Sigmoid colon (tissue), 7 donors: ENCODE results near the gene OR1K1. TPM values are rescaled to one million over a fixed set of nuclear protein-coding genes. Genes with fewer than 3 reads are reported as not detected.

ENCODE experiments used
- DNase-seq: peaks from one replicate; pipeline ENCODE4 v3.0.0-alpha.2; 2019
- H3K27ac ChIP-seq, 4 donors: fragments of 200-600 bp; sonication (generic); one replicate each; pipeline ENCODE4 v1.5.1; 2016 to 2019; ENCODE audit warnings: mild to moderate bottlenecking in 1 of 4
- H3K27me3 ChIP-seq, 3 donors: fragments of 200-600 bp; sonication (generic); one replicate each; pipeline ENCODE4 v1.5.1; 2019; ENCODE audit warnings: mild to moderate bottlenecking in 1 of 3
- H3K36me3 ChIP-seq, 4 donors: fragments of 200-600 bp; sonication (generic); one replicate each; pipeline ENCODE4 v1.5.1; 2016 to 2019
- H3K4me1 ChIP-seq, 4 donors: fragments of 200-600 bp; sonication (generic); one replicate each; pipeline ENCODE4 v1.5.1; 2017 to 2019
- H3K4me3 ChIP-seq, 4 donors: fragments of 200-600 bp; sonication (generic); one replicate each; pipeline ENCODE4 v1.5.1; 2017 to 2019; ENCODE audit warnings: mild to moderate bottlenecking in 2 of 4, moderate library complexity in 1 of 4
- H3K9me3 ChIP-seq, 4 donors: fragments of 200-600 bp in 3 of 4; sonication (generic) in 3 of 4; one replicate each; pipeline versions ENCODE4 v1.5.1 to v1.6.1; 2013 to 2019
- EP300 ChIP-seq, 4 donors: sonication (generic); formaldehyde crosslinking; IDR thresholded peaks; one replicate each; pipeline ENCODE4 v1.6.1; 2017; ENCODE audit warnings: antibody characterized with exemption in 4 of 4
- POLR2A ChIP-seq, 2 donors: fragments of 450-650 bp; IDR thresholded peaks; one replicate each; pipeline ENCODE4 v1.6.1; 2016; ENCODE audit warnings: antibody characterized with exemption in 2 of 2, mild to moderate bottlenecking in 2 of 2, moderate library complexity in 2 of 2
- POLR2AphosphoS5 ChIP-seq, 4 donors: sonication (generic); formaldehyde crosslinking; IDR thresholded peaks; one replicate each; pipeline ENCODE4 v1.6.1; 2017; ENCODE audit warnings: antibody characterized with exemption in 4 of 4
- WGBS, 2 donors: extraction: QIAGEN DNeasy Blood & Tissue Kit; methylation state at CpG; one replicate each; pipeline ENCODE4 v1.1.7; 2013; 5-methylcytosine and 5-hydroxymethylcytosine counted together
- intact Hi-C: fragments of 100-400 bp; cut with DNase I; formaldehyde crosslinking; loops from one replicate; pipeline ENCODE4 v1.15.1; 2023
- polyA plus RNA-seq, 3 donors: library from polyadenylated mRNA; stranded (reverse); fragments of 200-250 nt; gene quantifications; one replicate each; pipeline ENCODE4 v1.2.3, GENCODE V29; 2013
- total RNA-seq, 4 donors: library from RNA; depleted of rRNA; stranded (reverse); fragments of >200 nt; gene quantifications; one replicate each; pipeline ENCODE4 v1.1.0, GENCODE V29; 2016
- TF ChIP-seq, protein P1 (sequence below), 4 experiments: fragments of 450-650 bp in 3 of 4; fragments of 200-600 bp in 1 of 4; IDR thresholded peaks; one replicate each; pipeline ENCODE4 v1.5.1; 2016 to 2019; ENCODE audit warnings: antibody characterized with exemption in 4 of 4, mild to moderate bottlenecking in 3 of 4, moderate library complexity in 2 of 4
- donor health status: healthy with polysubstance abuse.
- donor health status: Bipolar disorder and iron deficiency.
- donor health status: healthy.

Gene OR1K1
- total RNA-seq (not detected), polyA plus RNA-seq (not detected)

- Histone ChIP-seq H3K9me3 (no peaks in the 10 kb centered on the region), H3K27me3 (no peaks in the 10 kb centered on the region), H3K36me3 (no peaks in the 10 kb centered on the region), H3K4me3 (no peak within 1 kb of the TSS), H3K27ac (no peak within 1 kb of the TSS), H3K4me1 (no peaks in the 10 kb centered on the region)
- no peak for DNase-seq
- 95 to 97% methylated on average over 30 of the region's 30 CpGs for WGBS, 2 donors
- TF ChIP-seq POLR2A (IDR thresholded peaks at IDR 0.05) (no peak), EP300 (IDR thresholded peaks at IDR 0.05) (no peak), POLR2AphosphoS5 (IDR thresholded peaks at IDR 0.05) (no peak)
- TF ChIP-seq, protein P1, sequence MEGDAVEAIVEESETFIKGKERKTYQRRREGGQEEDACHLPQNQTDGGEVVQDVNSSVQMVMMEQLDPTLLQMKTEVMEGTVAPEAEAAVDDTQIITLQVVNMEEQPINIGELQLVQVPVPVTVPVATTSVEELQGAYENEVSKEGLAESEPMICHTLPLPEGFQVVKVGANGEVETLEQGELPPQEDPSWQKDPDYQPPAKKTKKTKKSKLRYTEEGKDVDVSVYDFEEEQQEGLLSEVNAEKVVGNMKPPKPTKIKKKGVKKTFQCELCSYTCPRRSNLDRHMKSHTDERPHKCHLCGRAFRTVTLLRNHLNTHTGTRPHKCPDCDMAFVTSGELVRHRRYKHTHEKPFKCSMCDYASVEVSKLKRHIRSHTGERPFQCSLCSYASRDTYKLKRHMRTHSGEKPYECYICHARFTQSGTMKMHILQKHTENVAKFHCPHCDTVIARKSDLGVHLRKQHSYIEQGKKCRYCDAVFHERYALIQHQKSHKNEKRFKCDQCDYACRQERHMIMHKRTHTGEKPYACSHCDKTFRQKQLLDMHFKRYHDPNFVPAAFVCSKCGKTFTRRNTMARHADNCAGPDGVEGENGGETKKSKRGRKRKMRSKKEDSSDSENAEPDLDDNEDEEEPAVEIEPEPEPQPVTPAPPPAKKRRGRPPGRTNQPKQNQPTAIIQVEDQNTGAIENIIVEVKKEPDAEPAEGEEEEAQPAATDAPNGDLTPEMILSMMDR (IDR thresholded peaks at IDR 0.05), result no peak
- intact Hi-C loops, result no loop called here
Measured at GRCh38 chr9:122800066-122801060, at the start of gene OR1K1. Gene OR1K1, plus strand, starts transcription at chr9:122800123. Its CDS starts 0 bp downstream, at chr9:122800123.

- DNase-seq, result no peak
- Histone ChIP-seq H3K36me3 (no peaks in the 10 kb centered on the region), H3K4me3 (no peak overlapping the region), H3K27ac (no peak overlapping the region), H3K27me3 (no peaks in the 10 kb centered on the region), H3K4me1 (no peaks in the 10 kb centered on the region), H3K9me3 (peaks cover 0 to 11% (median 1%) of the 10 kb centered on the region in 4 donors)
- 38 to 40% methylated on average over 2 of the region's 2 CpGs for WGBS, 2 donors
- intact Hi-C loops, result no loop called here
- TF ChIP-seq EP300 (IDR thresholded peaks at IDR 0.05), result no peak
- TF ChIP-seq POLR2A (IDR thresholded peaks at IDR 0.05), result no peak
- TF ChIP-seq, protein P1 (IDR thresholded peaks at IDR 0.05), result no peak
- TF ChIP-seq POLR2AphosphoS5 (IDR thresholded peaks at IDR 0.05), result no peak
Measured at GRCh38 chr9:122754825-122755224, 45.1 kb upstream of the OR1K1 start.

DNA sequence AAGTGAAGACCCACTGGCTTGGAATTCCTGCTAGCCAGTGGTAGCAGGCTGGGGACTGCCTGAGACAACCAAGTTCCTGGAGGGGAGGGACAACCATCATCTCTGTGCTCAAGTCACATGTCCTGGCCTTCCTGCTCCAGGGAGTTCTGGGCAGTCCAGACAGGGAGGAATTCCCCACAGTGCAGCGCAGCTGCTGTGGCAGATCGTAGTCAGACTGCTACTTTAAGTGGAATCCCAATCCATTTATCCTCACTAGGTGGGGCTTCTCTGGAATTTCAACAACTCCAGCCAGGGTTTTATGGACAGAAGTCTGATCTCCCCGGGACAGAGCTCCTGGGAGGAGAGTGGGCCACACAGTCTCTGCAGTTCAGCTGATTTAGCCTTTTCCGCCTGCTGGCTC lies 32.1 kb upstream of the OR1K1 start:
- TF ChIP-seq EP300 (IDR thresholded peaks at IDR 0.05) (no peak), POLR2A (IDR thresholded peaks at IDR 0.05) (no peak), POLR2AphosphoS5 (IDR thresholded peaks at IDR 0.05) (no peak)
- TF ChIP-seq, protein P1 (IDR thresholded peaks at IDR 0.05), result no peak

GRCh38 chr9:122777052-122777451 lies 22.9 kb upstream of the OR1K1 start:
- Histone ChIP-seq H3K9me3 (peaks cover 0 to 5% (median 0%) of the 10 kb centered on the region in 4 donors), H3K27ac (no peak overlapping the region), H3K4me3 (no peak overlapping the region), H3K4me1 (no peaks in the 10 kb centered on the region), H3K27me3 (no peaks in the 10 kb centered on the region), H3K36me3 (no peaks in the 10 kb centered on the region)
- 88% methylated on average over 8 of the region's 8 CpGs for WGBS, 2 donors
- intact Hi-C loops, result no loop called here
- no peak for DNase-seq
- no peak for TF ChIP-seq POLR2AphosphoS5 (IDR thresholded peaks at IDR 0.05)
- TF ChIP-seq, protein P1 (IDR thresholded peaks at IDR 0.05), result no peak
- no peak for TF ChIP-seq POLR2A (IDR thresholded peaks at IDR 0.05)
- no peak for TF ChIP-seq EP300 (IDR thresholded peaks at IDR 0.05)

More for the DNA sequence above, 32.1 kb upstream of the OR1K1 start:
- Histone ChIP-seq H3K36me3 (no peaks in the 10 kb centered on the region), H3K4me1 (no peaks in the 10 kb centered on the region), H3K27ac (no peak overlapping the region), H3K9me3 (peaks cover 3 to 12% (median 10%) of the 10 kb centered on the region in 4 donors), H3K27me3 (no peaks in the 10 kb centered on the region), H3K4me3 (no peak overlapping the region)
- DNase-seq, result no peak
- intact Hi-C loops, result no loop called here
- WGBS, 2 donors, result 74 to 81% methylated on average over 4 of the region's 4 CpGs
